Fibroblast of villous mesenchyme (primary cell): Measurements from ENCODE around the gene CLNK. TPM values are rescaled to one million over a fixed set of nuclear protein-coding genes. Genes with fewer than 3 reads are reported as not detected.

ENCODE experiments used
- DNase-seq: peaks from one replicate; pipeline ENCODE4 v3.0.0-alpha.2; 2010; ENCODE audit warnings: low read depth
- H3K4me3 ChIP-seq: 2 replicates; pipeline ENCODE4 v1.5.1; 2011; ENCODE audit warnings: low read depth, mild to moderate bottlenecking, low read length
- total RNA-seq: library from RNA; depleted of rRNA; stranded (reverse); fragments of >200 nt; gene quantifications from 2 replicates; pipeline ENCODE4 v1.2.3, GENCODE V29; 2012
- TF ChIP-seq, protein P1 (sequence below): IDR thresholded peaks from 2 replicates; pipeline ENCODE4 v1.5.1; 2012; ENCODE audit warnings: low read depth, mild to moderate bottlenecking, low read length; ENCODE audit not compliant: insufficient read depth

Gene CLNK
- total RNA-seq, 1 donor: not detected

DNA sequence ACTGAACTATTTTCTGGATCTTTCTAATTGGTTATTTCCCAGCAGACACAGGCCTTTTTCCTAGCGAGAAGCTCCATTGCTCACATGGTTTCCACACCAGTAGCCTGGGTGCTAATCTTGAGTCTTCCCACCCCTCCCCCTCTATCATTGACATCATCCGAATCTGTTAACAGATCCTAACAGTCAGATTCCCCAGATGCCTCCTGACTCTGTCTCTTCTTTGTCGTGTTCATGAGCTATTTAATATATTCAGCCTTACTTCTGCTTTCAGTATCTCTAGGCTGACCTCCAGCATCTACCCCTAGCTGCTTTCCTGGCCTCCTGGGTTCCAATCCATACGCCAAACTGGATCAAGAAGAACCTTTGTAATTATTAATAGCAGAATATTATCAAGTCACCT, 85.0 kb downstream of the CLNK start:
- no peak for DNase-seq
- H3K4me3 ChIP-seq: no peak overlapping the region
- TF ChIP-seq, protein P1, sequence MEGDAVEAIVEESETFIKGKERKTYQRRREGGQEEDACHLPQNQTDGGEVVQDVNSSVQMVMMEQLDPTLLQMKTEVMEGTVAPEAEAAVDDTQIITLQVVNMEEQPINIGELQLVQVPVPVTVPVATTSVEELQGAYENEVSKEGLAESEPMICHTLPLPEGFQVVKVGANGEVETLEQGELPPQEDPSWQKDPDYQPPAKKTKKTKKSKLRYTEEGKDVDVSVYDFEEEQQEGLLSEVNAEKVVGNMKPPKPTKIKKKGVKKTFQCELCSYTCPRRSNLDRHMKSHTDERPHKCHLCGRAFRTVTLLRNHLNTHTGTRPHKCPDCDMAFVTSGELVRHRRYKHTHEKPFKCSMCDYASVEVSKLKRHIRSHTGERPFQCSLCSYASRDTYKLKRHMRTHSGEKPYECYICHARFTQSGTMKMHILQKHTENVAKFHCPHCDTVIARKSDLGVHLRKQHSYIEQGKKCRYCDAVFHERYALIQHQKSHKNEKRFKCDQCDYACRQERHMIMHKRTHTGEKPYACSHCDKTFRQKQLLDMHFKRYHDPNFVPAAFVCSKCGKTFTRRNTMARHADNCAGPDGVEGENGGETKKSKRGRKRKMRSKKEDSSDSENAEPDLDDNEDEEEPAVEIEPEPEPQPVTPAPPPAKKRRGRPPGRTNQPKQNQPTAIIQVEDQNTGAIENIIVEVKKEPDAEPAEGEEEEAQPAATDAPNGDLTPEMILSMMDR: no peak

DNA sequence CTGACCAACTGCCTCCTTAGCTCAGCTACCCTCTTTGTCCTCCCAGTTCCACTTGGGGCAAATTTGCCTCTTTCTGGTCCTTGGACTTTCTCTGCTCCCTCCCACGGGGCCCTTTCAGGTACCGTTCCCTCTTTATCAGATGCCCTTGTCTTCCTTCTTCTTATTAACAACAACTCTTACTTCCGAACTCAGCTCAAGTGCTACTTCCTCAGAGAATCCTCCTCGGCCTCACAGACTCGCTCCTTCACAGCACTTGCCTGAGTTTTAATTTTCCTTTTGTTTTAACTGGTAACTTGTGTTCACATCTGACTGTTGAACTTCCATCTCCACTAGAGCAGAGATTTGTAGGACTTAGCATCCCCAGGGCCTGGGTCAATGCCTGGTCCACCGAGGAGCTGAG, 85.7 kb downstream of the CLNK start:
- DNase-seq: no peak
- TF ChIP-seq, protein P1: no peak
- no peak overlapping the region for H3K4me3 ChIP-seq

DNA sequence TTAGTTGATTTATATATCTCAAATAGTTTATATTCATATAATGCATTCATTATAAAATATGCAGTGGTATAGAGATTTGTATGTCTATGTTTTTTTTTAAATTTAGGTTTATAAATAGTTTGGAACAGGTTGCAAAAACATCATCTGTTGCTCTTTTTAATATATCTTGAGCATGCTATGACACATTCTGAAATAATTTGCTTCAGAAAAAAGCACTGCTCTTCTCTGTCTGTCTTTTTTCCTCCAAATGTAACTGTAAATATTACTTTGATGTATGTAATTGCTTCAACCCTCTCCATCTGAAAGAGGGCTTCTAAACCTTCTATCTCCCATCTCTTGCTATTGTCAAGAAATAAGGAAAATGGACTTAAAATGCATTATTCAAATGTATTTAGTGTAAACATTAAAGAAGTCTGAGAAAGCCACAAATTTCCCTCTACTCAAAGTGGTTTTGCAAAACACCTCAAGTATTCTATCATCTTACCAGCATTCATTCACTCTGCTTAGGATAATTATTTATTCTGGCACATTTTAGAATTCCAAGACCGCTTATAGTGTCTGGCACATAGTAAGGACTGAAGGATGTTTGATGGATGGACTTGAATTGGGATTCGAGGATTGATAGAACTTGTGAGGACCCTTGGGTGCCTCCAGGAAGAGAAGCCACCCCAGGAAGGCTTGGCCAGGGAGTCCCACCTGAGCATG, 87.8 kb downstream of the CLNK start:
- TF ChIP-seq, protein P1: no peak
- no peak overlapping the region for H3K4me3 ChIP-seq
- DNase-seq: no peak

DNA sequence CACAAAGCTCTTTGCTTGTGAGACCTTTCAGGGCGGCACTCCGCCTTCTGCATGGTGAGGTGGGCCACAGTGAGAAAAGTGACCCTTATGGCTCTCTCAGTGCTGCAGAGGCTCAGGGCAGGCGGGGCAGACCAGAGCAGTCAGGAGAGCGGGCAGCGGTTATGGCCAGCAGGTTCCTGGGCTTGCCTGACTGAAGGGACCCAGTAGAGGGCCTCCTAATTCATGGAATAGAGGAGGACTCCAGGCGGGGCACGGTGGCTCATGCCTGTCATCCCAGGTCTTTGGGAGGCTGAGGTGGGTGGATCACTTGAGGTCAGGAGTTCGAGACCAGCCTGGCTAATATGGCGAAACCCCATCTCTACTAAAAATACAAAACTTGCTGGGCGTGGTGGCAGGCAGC, 91.4 kb downstream of the CLNK start:
- no peak overlapping the region for H3K4me3 ChIP-seq
- DNase-seq: no peak
- TF ChIP-seq, protein P1: no peak

DNA sequence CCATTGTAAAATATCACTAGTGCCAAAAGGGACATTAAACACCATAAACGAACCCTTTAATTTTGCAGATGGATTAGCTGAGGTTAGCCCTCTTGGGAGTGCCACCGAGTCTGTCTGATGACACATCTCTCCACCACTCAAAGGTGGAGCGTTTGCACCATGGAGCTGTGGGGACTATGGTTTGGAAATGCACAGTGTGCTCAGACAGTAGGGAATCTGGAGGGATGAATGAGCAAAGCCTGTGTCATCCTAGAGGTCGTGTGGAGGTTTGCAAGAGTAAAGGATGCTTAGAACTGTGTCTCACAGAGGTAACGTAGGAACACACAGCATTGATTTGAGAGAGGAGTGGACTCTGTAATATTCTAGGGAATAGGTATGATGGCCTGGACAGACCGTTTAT, 93.7 kb downstream of the CLNK start:
- no peak for DNase-seq
- H3K4me3 ChIP-seq: no peak overlapping the region
- TF ChIP-seq, protein P1: no peak

DNA sequence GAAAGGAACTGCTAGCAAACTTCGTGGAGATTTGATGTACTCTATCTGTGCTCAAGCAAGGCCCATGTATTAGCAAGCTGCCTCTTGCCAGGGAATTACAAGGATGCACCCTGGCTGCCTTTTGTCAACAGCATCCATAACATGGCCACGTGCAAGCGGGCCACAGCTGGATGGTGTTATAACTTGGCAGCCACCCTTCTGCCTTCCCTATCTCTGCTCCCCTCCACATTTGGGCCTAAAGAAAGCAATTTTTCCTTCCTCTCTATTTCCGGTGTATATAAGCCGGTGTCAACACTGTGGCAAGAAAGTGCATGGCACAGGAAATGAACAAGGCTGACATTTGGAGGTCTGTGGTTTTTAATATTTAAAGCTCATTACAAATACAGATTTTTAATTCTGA, 94.8 kb downstream of the CLNK start:
- TF ChIP-seq, protein P1: no peak
- no peak overlapping the region for H3K4me3 ChIP-seq
- no peak for DNase-seq

DNA sequence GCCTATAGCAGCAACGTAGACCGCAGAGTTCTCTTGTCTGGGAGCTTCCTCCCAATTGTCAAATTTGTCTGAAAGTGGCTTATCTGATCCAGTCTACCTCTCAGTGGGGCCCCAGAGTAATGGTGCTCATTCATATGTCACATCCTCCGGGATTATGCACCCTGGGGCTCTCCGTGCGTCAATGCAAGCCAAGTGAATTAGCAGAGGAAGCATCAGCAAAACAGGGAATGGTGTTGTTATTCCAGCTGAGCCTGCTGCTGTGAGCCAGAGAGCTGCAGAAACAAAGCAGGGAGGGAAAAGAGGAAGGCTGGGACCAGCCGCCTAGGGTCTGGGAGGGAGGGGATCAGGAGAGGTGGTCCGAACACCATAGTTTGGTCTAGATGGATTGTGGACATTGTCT, 95.2 kb downstream of the CLNK start:
- TF ChIP-seq, protein P1: no peak
- no peak for DNase-seq
- H3K4me3 ChIP-seq: no peak overlapping the region
